Bronchial epithelial cell (primary cell): ENCODE data around the gene RGPD3. TPM values are rescaled to one million over a fixed set of nuclear protein-coding genes. Genes with fewer than 3 reads are reported as not detected.
"Not testable (repeated sequence)": the region's sequence is repeated elsewhere in the genome, so short reads cannot be mapped to it uniquely, and the experiment has no call there.

Experiments
- DNase-seq: peaks from one replicate; pipeline ENCODE4 v3.0.0-alpha.2; 2010; ENCODE audit warnings: low read depth
- FAIRE-seq: peaks from 2 replicates; lab custom pipeline; 2011; peaks lifted over from hg19 to GRCh38; lab: Jason Lieb, UNC
- H3K27me3 ChIP-seq: 2 replicates; pipeline ENCODE4 v1.5.1; 2011; ENCODE audit warnings: low read length; ENCODE audit not compliant: control insufficient read depth, insufficient read depth
- H3K36me3 ChIP-seq: 2 replicates; pipeline ENCODE4 v1.5.1; 2011; ENCODE audit warnings: low read length; ENCODE audit not compliant: control insufficient read depth, insufficient read depth
- H3K4me3 ChIP-seq: 2 replicates; pipeline ENCODE4 v1.5.1; 2011; ENCODE audit warnings: mild to moderate bottlenecking, low read depth, low read length, control low read depth
- CTCF ChIP-seq: IDR thresholded peaks from 2 replicates; pipeline ENCODE4 v1.5.1; 2011; ENCODE audit warnings: mild to moderate bottlenecking, moderate library complexity, low read length, control low read depth, inconsistent platforms; ENCODE audit not compliant: insufficient read depth, severe bottlenecking
- total RNA-seq: library from RNA; depleted of rRNA; stranded (reverse); fragments of >200 nt; gene quantifications from 2 replicates; pipeline ENCODE4 v1.2.1, GENCODE V29; 2014

Gene RGPD3
- total RNA-seq: 0.13 and 0.26 TPM in 2 replicates

DNA sequence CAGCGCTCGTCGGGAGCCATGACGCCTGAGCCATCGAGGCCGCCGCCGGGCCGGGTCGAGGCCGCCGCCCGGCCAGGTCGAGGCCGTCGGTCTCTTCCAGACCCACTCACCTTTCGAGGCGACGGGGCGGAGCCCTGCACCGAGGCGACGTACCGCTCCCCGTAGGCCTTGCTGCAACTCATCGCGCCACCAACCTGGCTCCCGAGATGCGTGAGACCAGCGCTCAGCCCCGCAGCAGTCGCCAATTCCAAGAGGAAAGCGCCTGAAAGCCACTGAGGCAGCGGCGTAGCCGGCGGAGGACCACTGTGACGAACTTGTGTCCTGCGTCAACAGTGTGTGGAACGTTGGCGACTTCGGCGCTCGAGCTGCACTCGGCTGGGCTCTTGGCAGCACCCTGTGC is at the start of gene RGPD3:
RGPD3 (minus strand) TSS at position 307 of the 400 bp plus-strand sequence; CDS start at position 182, 125 bp downstream.
- not testable (repeated sequence) for H3K27me3 ChIP-seq, DNase-seq, H3K36me3 ChIP-seq, FAIRE-seq, H3K4me3 ChIP-seq

- FAIRE-seq (no peak), DNase-seq (no peak)
- no peaks in the 10 kb centered on the region for H3K27me3 ChIP-seq
- no peak overlapping the region for H3K4me3 ChIP-seq
- H3K36me3 ChIP-seq: no peaks in the 10 kb centered on the region
- no peak for TF ChIP-seq CTCF
Measured at GRCh38 chr2:106517329-106517728, 49.1 kb upstream of the RGPD3 start.

DNA sequence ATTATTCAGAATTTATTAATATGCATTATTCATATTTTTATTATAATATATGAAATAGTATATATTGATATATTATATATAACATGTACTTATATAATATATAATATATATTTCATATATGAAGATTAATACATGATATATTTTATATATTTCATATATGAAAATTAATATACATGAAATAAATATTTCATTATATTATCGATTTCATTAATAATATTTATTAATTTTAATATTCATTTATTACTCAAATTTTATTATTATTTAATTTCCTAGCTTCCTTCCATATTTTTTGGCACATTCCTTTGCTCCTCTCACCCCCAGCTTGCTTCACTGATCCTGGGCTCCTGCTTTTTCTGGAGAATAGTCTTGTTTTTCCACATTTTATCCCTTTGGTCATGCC is 48.7 kb upstream of the RGPD3 start:
- no peak for FAIRE-seq
- TF ChIP-seq CTCF: no peak
- H3K27me3 ChIP-seq: no peaks in the 10 kb centered on the region
- H3K4me3 ChIP-seq: no peak overlapping the region
- H3K36me3 ChIP-seq: no peaks in the 10 kb centered on the region
- no peak for DNase-seq

DNA sequence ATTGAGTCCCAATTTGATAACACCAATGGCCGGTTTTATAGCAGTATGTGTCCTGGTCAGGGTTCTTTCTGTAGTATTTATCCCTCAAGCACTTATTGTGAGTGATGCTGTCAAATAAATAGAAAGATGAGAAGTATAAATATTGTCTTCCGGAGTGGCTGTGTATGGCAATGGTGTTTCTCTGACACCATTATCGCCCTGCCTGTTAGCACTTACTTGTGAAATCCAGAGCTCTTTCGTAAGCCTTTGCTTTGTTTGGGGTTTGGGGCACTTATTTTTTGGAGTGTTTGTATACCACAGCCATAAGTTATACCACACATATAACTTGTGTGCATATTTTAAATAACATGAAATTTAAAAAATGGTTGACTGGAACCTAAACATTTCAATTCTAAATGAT is 48.2 kb upstream of the RGPD3 start:
- H3K4me3 ChIP-seq: no peak overlapping the region
- TF ChIP-seq CTCF: no peak
- H3K36me3 ChIP-seq: no peaks in the 10 kb centered on the region
- no peak for DNase-seq
- no peak for FAIRE-seq
- H3K27me3 ChIP-seq: no peaks in the 10 kb centered on the region

DNA sequence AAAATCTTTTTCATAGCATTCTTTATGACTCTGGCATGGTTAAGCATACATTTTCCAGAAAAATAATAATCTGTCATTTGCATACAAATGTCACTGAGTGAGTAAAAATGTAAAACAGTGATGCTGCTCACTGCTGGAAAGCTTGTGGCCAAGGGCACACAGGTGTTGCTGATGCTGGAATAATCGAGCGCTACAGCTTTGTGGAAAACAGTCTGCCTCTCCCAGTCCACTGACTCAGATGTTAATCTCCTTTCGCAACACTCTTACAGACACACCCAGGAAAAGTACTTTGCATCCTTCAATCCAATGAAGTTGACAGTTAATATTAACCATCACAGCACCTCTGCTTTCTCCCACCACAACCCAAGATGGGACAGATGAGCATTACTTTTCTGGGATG is 46.6 kb upstream of the RGPD3 start:
- H3K36me3 ChIP-seq, H3K4me3 ChIP-seq, H3K27me3 ChIP-seq: not testable (repeated sequence)
- peak; percentile 73 for FAIRE-seq
- peak; percentile 79 for DNase-seq

GRCh38 chr2:106513391-106513790 is 45.2 kb upstream of the RGPD3 start:
- not testable (repeated sequence) for H3K36me3 ChIP-seq, DNase-seq, FAIRE-seq, H3K27me3 ChIP-seq, H3K4me3 ChIP-seq

GRCh38 chr2:106511934-106512333 is 43.7 kb upstream of the RGPD3 start:
- not testable (repeated sequence) for FAIRE-seq, H3K36me3 ChIP-seq, DNase-seq, H3K4me3 ChIP-seq, H3K27me3 ChIP-seq

GRCh38 chr2:106511476-106511901 is 43.3 kb upstream of the RGPD3 start:
- H3K27me3 ChIP-seq, H3K4me3 ChIP-seq, H3K36me3 ChIP-seq: not testable (repeated sequence)
- DNase-seq (peak; percentile 78), FAIRE-seq (peak; percentile 94)

DNA sequence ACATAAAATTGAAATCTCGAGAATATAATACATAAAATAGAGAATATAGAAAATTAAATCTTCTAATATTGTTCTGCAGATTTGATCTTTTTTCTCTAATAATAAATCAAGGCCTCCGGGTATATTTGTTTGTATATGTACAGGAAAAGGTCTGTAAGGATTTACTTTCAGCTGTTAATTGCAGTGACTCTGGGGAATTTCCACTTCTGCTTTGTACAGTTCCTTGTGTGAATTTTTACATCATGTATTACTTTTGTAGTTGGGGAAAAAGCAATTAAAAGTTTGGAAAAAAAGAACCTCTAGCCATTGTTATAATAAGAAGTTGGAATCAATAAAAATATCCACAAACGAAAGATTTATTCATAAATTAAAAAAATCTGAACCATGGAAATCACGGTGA is 42.6 kb upstream of the RGPD3 start:
- FAIRE-seq, H3K27me3 ChIP-seq, H3K4me3 ChIP-seq, DNase-seq, H3K36me3 ChIP-seq: not testable (repeated sequence)

DNA sequence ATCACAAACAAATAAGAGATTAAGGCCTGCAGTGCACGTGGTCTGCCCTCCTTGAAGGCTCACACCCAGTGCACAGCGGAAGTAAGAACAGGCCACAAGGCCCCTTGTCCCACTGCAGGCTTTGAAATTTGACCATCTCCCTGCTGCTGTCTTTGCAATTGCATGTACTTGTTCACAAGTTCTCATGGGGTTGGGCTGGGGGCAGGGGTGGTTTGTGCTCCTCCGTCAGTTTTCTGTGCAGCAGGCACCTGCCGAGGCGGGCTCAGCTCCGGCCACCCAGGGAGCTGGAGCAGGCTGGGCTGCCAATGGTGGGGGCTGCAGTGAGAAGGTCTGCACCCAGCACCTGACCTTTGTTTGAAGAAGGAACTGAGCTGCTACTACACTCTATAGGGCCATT is 41.2 kb upstream of the RGPD3 start:
- not testable (repeated sequence) for FAIRE-seq, DNase-seq, H3K4me3 ChIP-seq, H3K27me3 ChIP-seq, H3K36me3 ChIP-seq

GRCh38 chr2:106508660-106509373 is 40.6 kb upstream of the RGPD3 start:
- FAIRE-seq, H3K4me3 ChIP-seq, H3K36me3 ChIP-seq, H3K27me3 ChIP-seq, DNase-seq: not testable (repeated sequence)
